K562 (cell line): ENCODE data around the gene SLC23A2. TPM values are rescaled to one million over a fixed set of nuclear protein-coding genes. Genes with fewer than 3 reads are reported as not detected.

ENCODE experiments used
- RREB1 ChIP-seq: fragments of 250-450 bp; sonication (Bioruptor Pico); IDR thresholded peaks from 2 replicates; pipeline ENCODE4 v1.4.0; 2020
- polyA plus RNA-seq, 8 experiments: library from polyadenylated mRNA; depleted of rRNA in 4 of 8; stranded (reverse) in 5 of 8; unstranded in 3 of 8; fragments of >200 nt; fragmentation: Nextera tagmentation in 2 of 8; fragmentation: Illumina TruSeq in 1 of 8; extraction: Ambion mirVana in 2 of 8; extraction: Trizol in 1 of 8; gene quantifications; 2 replicates each; pipeline versions ENCODE4 v1.2.1 to v1.2.3, GENCODE V29; 2011 to 2014; ENCODE audit warnings: inconsistent platforms in 1 of 8, missing spikeins in 1 of 8
- total RNA-seq, 7 experiments: library from RNA; depleted of rRNA in 6 of 7; stranded (reverse); fragments of >200 nt in 6 of 7; fragmentation: Illumina TruSeq in 2 of 7; extraction: Trizol in 2 of 7; gene quantifications; 2 replicates each; pipeline versions ENCODE4 v1.2.1 to v1.2.3, GENCODE V29; 2011 to 2021; ENCODE audit warnings: low replicate concordance in 1 of 7

SLC23A2 gene
- total and polyA plus RNA-seq, 9 of the 15 experiments (the other 6 are each of a cell fraction or from before 2014, with no cell fraction given) = 0.39 to 6.7 (median 3.2) TPM

DNA sequence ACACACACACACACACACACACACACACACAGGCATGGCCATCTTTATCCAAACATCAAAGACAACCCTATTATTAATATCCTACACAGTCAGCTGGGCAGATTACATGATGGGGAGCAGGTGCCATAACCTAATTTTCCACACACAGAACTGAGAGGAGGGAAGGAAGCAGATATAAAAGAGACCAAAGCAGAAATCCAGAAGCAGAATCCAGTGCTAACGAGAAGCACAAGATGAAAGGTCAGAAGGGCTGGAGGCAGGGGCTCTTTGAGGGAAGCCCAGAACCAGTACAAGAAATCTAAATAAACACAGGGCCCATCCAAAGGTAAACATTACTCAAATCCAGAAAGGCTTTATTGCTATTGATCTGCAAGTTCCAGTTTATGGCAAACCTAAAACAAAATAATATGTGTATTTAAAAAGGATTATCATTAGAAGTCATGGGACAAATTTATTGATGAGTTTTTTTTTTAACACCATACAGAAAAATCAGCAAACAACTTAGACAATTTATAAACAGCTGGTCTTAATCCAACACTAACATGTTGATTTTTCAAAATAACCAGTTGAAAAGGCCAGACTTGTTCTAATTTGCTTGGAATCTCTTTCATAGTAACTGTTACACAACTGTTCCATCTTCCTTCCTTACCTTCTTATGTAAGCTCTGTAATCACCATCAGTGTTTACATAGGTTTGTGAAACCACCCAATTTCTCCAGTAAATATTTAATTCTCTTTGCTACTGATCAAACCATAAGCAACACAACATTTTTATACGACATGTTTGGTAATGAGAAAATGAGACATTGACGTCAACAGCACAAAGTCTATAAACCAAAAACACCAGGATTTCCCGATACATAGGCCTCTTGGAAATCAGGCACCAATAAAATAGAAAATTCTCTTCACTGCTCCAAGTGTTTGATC, 34.2 kb downstream of the SLC23A2 start (continued):
- no peak for TF ChIP-seq RREB1 (CRISPR knock-in tag)
